Stomach smooth muscle (tissue), 2 donors: ENCODE data around the gene MINK1.
A peak's percentile ranks its signal among the peaks of the same experiment; 100 is the strongest.

Experiments
- H3K27ac ChIP-seq: one replicate; pipeline ENCODE4 v1.7.0; 2013; ENCODE audit warnings: mild to moderate bottlenecking, low read length, inconsistent platforms
- H3K27me3 ChIP-seq, 2 donors: one replicate each; pipeline ENCODE4 v1.7.0; 2013; ENCODE audit warnings: low read length in 2 of 2; ENCODE audit not compliant: insufficient read depth in 2 of 2, control insufficient read depth in 1 of 2
- H3K36me3 ChIP-seq, 2 donors: one replicate each; pipeline ENCODE4 v1.7.0; 2013; ENCODE audit warnings: low read length in 2 of 2; ENCODE audit not compliant: control insufficient read depth in 2 of 2, insufficient read depth in 2 of 2
- H3K4me1 ChIP-seq: one replicate; pipeline ENCODE4 v1.7.0; 2013; ENCODE audit warnings: low read length; ENCODE audit not compliant: control insufficient read depth, insufficient read depth
- H3K4me3 ChIP-seq, 2 donors: one replicate each; pipeline ENCODE4 v1.7.0; 2013; ENCODE audit warnings: low read length in 2 of 2
- H3K9ac ChIP-seq, 2 donors: one replicate each; pipeline ENCODE4 v1.7.0; 2013; ENCODE audit warnings: low read length in 2 of 2, mild to moderate bottlenecking in 1 of 2
- H3K9me3 ChIP-seq, 2 donors: one replicate each; pipeline ENCODE4 v1.7.0; 2013; ENCODE audit warnings: low read length in 2 of 2; ENCODE audit not compliant: control insufficient read depth in 2 of 2
- donor health status: healthy.
- donor health status: Pancreatic carcinoma.

The MINK1 gene

GRCh38 chr17:4837471-4838308 lies 4.5 kb downstream of the MINK1 start:
- Histone ChIP-seq H3K9ac (peak overlapping the region in 1 of 2 donors; percentile 5), H3K4me3 (no peak overlapping the region), H3K27ac (no peak overlapping the region), H3K27me3 (no peaks in the 10 kb centered on the region), H3K36me3 (no peaks in the 10 kb centered on the region), H3K9me3 (no peaks in the 10 kb centered on the region), H3K4me1 (peaks cover 19% of the 10 kb centered on the region)

- Histone ChIP-seq H3K9me3 (no peaks in the 10 kb centered on the region), H3K36me3 (no peaks in the 10 kb centered on the region), H3K4me1 (peaks cover 19% of the 10 kb centered on the region), H3K27ac (no peak overlapping the region), H3K4me3 (no peak overlapping the region), H3K9ac (no peak overlapping the region), H3K27me3 (no peaks in the 10 kb centered on the region)
Measured at GRCh38 chr17:4838309-4838785, 5.2 kb downstream of the MINK1 start.

- H3K4me1 ChIP-seq, result peaks cover 12% of the 10 kb centered on the region
- H3K36me3 ChIP-seq, result no peaks in the 10 kb centered on the region
- H3K4me3 ChIP-seq, result no peak overlapping the region
- H3K27ac ChIP-seq, result no peak overlapping the region
- no peak overlapping the region for H3K9ac ChIP-seq
- no peaks in the 10 kb centered on the region for H3K9me3 ChIP-seq
- no peaks in the 10 kb centered on the region for H3K27me3 ChIP-seq
Measured at GRCh38 chr17:4839221-4839620, 6.1 kb downstream of the MINK1 start.

- no peak overlapping the region for H3K27ac ChIP-seq
- H3K4me3 ChIP-seq, result no peak overlapping the region
- no peaks in the 10 kb centered on the region for H3K27me3 ChIP-seq
- H3K9me3 ChIP-seq, result no peaks in the 10 kb centered on the region
- no peaks in the 10 kb centered on the region for H3K36me3 ChIP-seq
- peaks cover 4% of the 10 kb centered on the region for H3K4me1 ChIP-seq
- no peak overlapping the region for H3K9ac ChIP-seq
Measured at GRCh38 chr17:4839965-4840892, 7.1 kb downstream of the MINK1 start.

- no peak overlapping the region for H3K4me3 ChIP-seq
- no peak overlapping the region for H3K27ac ChIP-seq
- H3K9me3 ChIP-seq, result no peaks in the 10 kb centered on the region
- H3K4me1 ChIP-seq, result peaks cover 4% of the 10 kb centered on the region
- peaks cover 0 to under 1% of the 10 kb centered on the region in 2 donors for H3K36me3 ChIP-seq
- no peaks in the 10 kb centered on the region for H3K27me3 ChIP-seq
- no peak overlapping the region for H3K9ac ChIP-seq
Measured at GRCh38 chr17:4840893-4841242, 7.7 kb downstream of the MINK1 start.

- Histone ChIP-seq H3K4me1 (peaks cover 4% of the 10 kb centered on the region), H3K36me3 (peaks cover 0 to 2% of the 10 kb centered on the region in 2 donors), H3K4me3 (no peak overlapping the region), H3K9me3 (no peaks in the 10 kb centered on the region), H3K27me3 (no peaks in the 10 kb centered on the region), H3K9ac (no peak overlapping the region), H3K27ac (no peak overlapping the region)
Measured at GRCh38 chr17:4842376-4842775, 9.2 kb downstream of the MINK1 start.

- Histone ChIP-seq H3K9me3 (no peaks in the 10 kb centered on the region), H3K9ac (no peak overlapping the region), H3K4me1 (no peaks in the 10 kb centered on the region), H3K27me3 (no peaks in the 10 kb centered on the region), H3K27ac (no peak overlapping the region), H3K36me3 (peaks cover 0 to 2% of the 10 kb centered on the region in 2 donors), H3K4me3 (no peak overlapping the region)
Measured at GRCh38 chr17:4843321-4844000, 10.3 kb downstream of the MINK1 start.

GRCh38 chr17:4845118-4845517 lies 12.0 kb downstream of the MINK1 start:
- H3K27me3 ChIP-seq, result no peaks in the 10 kb centered on the region

GRCh38 chr17:4846635-4847390 lies 13.7 kb downstream of the MINK1 start:
- Histone ChIP-seq H3K27ac (no peak overlapping the region), H3K9ac (no peak overlapping the region), H3K4me1 (no peaks in the 10 kb centered on the region), H3K4me3 (no peak overlapping the region), H3K27me3 (no peaks in the 10 kb centered on the region), H3K9me3 (no peaks in the 10 kb centered on the region), H3K36me3 (peaks cover 0 to 2% of the 10 kb centered on the region in 2 donors)

More at GRCh38 chr17:4845118-4845517, 12.0 kb downstream of the MINK1 start:
- H3K27ac ChIP-seq, result no peak overlapping the region
- no peak overlapping the region for H3K4me3 ChIP-seq
- no peaks in the 10 kb centered on the region for H3K4me1 ChIP-seq
- H3K36me3 ChIP-seq, result peaks cover 0 to 2% of the 10 kb centered on the region in 2 donors
- H3K9me3 ChIP-seq, result no peaks in the 10 kb centered on the region
- H3K9ac ChIP-seq, result no peak overlapping the region
